H9 (cell line): ENCODE data around the gene CRHR1. TPM values are rescaled to one million over a fixed set of nuclear protein-coding genes. Genes with fewer than 3 reads are reported as not detected.

Experiments
- DNase-seq: peaks from one replicate; pipeline ENCODE4 v3.0.0-alpha.2; 2017
- H2AFZ ChIP-seq: one replicate; pipeline ENCODE4 v1.6.1; 2013; ENCODE audit warnings: mild to moderate bottlenecking, low read length, control low read depth, moderate library complexity
- H2AK5ac ChIP-seq: 2 replicates; pipeline ENCODE4 v1.6.1; 2013; ENCODE audit warnings: low read length, control low read depth, mixed read lengths; ENCODE audit not compliant: insufficient read length
- H2BK120ac ChIP-seq: one replicate; pipeline ENCODE4 v1.6.1; 2013; ENCODE audit warnings: low read depth, mild to moderate bottlenecking, low read length, control low read depth, inconsistent platforms; ENCODE audit not compliant: poor library complexity, severe bottlenecking
- H2BK12ac ChIP-seq: 2 replicates; pipeline ENCODE4 v1.6.1; 2013; ENCODE audit warnings: low read length, control low read depth, mixed read lengths, low read depth; ENCODE audit not compliant: insufficient read length
- H2BK15ac ChIP-seq: 2 replicates; pipeline ENCODE4 v1.6.1; 2013; ENCODE audit warnings: low read depth, low read length, control low read depth
- H2BK20ac ChIP-seq: one replicate; pipeline ENCODE4 v1.6.1; 2013; ENCODE audit warnings: low read depth, mild to moderate bottlenecking, low read length, control low read depth, inconsistent platforms; ENCODE audit not compliant: poor library complexity, severe bottlenecking
- H2BK5ac ChIP-seq: 2 replicates; pipeline ENCODE4 v1.6.1; 2013; ENCODE audit warnings: low read length, control low read depth, mixed read lengths; ENCODE audit not compliant: insufficient read length
- H3K14ac ChIP-seq: 2 replicates; pipeline ENCODE4 v1.6.1; 2013; ENCODE audit warnings: low read length, control low read depth; ENCODE audit not compliant: insufficient read depth
- H3K18ac ChIP-seq: 2 replicates; pipeline ENCODE4 v1.6.1; 2013; ENCODE audit warnings: low read depth, mild to moderate bottlenecking, mixed read lengths, low read length, control low read depth; ENCODE audit not compliant: insufficient read length
- H3K23ac ChIP-seq: 2 replicates; pipeline ENCODE4 v1.6.1; 2013; ENCODE audit warnings: low read length, control low read depth, mixed read lengths, low read depth; ENCODE audit not compliant: insufficient read length
- H3K23me2 ChIP-seq: 2 replicates; pipeline ENCODE4 v1.6.1; 2013; ENCODE audit warnings: low read depth, mild to moderate bottlenecking, mixed read lengths, low read length, control low read depth; ENCODE audit not compliant: insufficient read length, poor library complexity, severe bottlenecking
- H3K27ac ChIP-seq: 2 replicates; pipeline ENCODE4 v1.5.1; 2013; ENCODE audit warnings: low read length, control low read depth, mixed read lengths, low read depth; ENCODE audit not compliant: insufficient read length
- H3K27me3 ChIP-seq: 2 replicates; pipeline ENCODE4 v1.6.1; 2013; ENCODE audit warnings: low read length, control low read depth, inconsistent platforms; ENCODE audit not compliant: insufficient read depth
- H3K4ac ChIP-seq: 2 replicates; pipeline ENCODE4 v1.6.1; 2013; ENCODE audit warnings: low read depth, mild to moderate bottlenecking, control low read depth, inconsistent platforms, low read length, moderate library complexity
- H3K4me1 ChIP-seq: 2 replicates; pipeline ENCODE4 v1.6.1; 2013; ENCODE audit warnings: low read length, control low read depth, inconsistent platforms; ENCODE audit not compliant: insufficient read depth
- H3K4me2 ChIP-seq: 2 replicates; pipeline ENCODE4 v1.6.1; 2013; ENCODE audit warnings: low read length, control low read depth, mixed read lengths; ENCODE audit not compliant: insufficient read length, insufficient read depth
- H3K56ac ChIP-seq: 2 replicates; pipeline ENCODE4 v1.6.1; 2013; ENCODE audit warnings: low read depth, mild to moderate bottlenecking, mixed read lengths, low read length, control low read depth; ENCODE audit not compliant: insufficient read length
- H3K79me1 ChIP-seq: 2 replicates; pipeline ENCODE4 v1.6.1; 2013; ENCODE audit warnings: low read depth, mild to moderate bottlenecking, moderate library complexity, low read length, control low read depth, inconsistent platforms; ENCODE audit not compliant: insufficient read depth, poor library complexity, severe bottlenecking
- H3K79me2 ChIP-seq: 2 replicates; pipeline ENCODE4 v1.6.1; 2013; ENCODE audit warnings: low read length, control low read depth, inconsistent platforms; ENCODE audit not compliant: insufficient read depth
- H3K9ac ChIP-seq: 2 replicates; pipeline ENCODE4 v1.6.1; 2013; ENCODE audit warnings: low read length, control low read depth, mixed read lengths; ENCODE audit not compliant: insufficient read length; ENCODE audit errors: extremely low read depth
- H3K9me3 ChIP-seq: one replicate; pipeline ENCODE4 v1.6.1; 2013; ENCODE audit warnings: low read depth, low read length, inconsistent platforms; ENCODE audit not compliant: control insufficient read depth
- H3T11ph ChIP-seq: one replicate; pipeline ENCODE4 v1.6.1; 2013; ENCODE audit warnings: mild to moderate bottlenecking, low read length, control low read depth, inconsistent platforms
- H4K20me1 ChIP-seq: one replicate; pipeline ENCODE4 v1.6.1; 2013; ENCODE audit not compliant: control insufficient read depth, insufficient read length, insufficient read depth
- H4K5ac ChIP-seq: 2 replicates; pipeline ENCODE4 v1.6.1; 2013; ENCODE audit warnings: low read depth, mild to moderate bottlenecking, mixed read lengths, low read length, control low read depth; ENCODE audit not compliant: insufficient read length
- H4K8ac ChIP-seq: replicated peaks from 2 replicates; pipeline ENCODE4 v1.6.1; 2013; ENCODE audit warnings: low read length, control low read depth, mixed read lengths, low read depth; ENCODE audit not compliant: insufficient read length
- H4K91ac ChIP-seq: 2 replicates; pipeline ENCODE4 v1.6.1; 2013; ENCODE audit warnings: low read depth, mild to moderate bottlenecking, moderate library complexity, mixed read lengths, low read length, control low read depth; ENCODE audit not compliant: insufficient read length
- H3K27ac Mint-ChIP-seq, 3 experiments: 2 replicates in 2 of 3; 3 replicates in 1 of 3; pipeline ENCODE4 v1.8.0; 2020 to 2021; ENCODE audit warnings: mixed read lengths in 3 of 3, mild to moderate bottlenecking in 1 of 3, moderate library complexity in 1 of 3
- H3K27me3 Mint-ChIP-seq: 2 replicates; pipeline ENCODE4 v1.8.0; 2021; ENCODE audit warnings: low read depth, mild to moderate bottlenecking, moderate library complexity, mixed read lengths
- H3K36me3 Mint-ChIP-seq, 3 experiments: 2 replicates in 2 of 3; 3 replicates in 1 of 3; pipeline ENCODE4 v1.8.0; 2020 to 2021; ENCODE audit warnings: low read depth in 3 of 3, mixed read lengths in 3 of 3; ENCODE audit not compliant: insufficient read depth in 1 of 3
- H3K4me1 Mint-ChIP-seq, 2 experiments: 2 replicates each; pipeline ENCODE4 v1.8.0; 2020; ENCODE audit warnings: mixed read lengths in 2 of 2
- H3K4me3 Mint-ChIP-seq, 2 experiments: 2 replicates in 1 of 2; 3 replicates in 1 of 2; pipeline ENCODE4 v1.8.0; 2020 to 2021; ENCODE audit warnings: mild to moderate bottlenecking in 2 of 2, mixed read lengths in 2 of 2, moderate library complexity in 1 of 2
- H3K9me3 Mint-ChIP-seq, 2 experiments: 2 replicates in 1 of 2; 3 replicates in 1 of 2; pipeline ENCODE4 v1.8.0; 2020; ENCODE audit warnings: mild to moderate bottlenecking in 2 of 2, mixed read lengths in 2 of 2, moderate library complexity in 1 of 2
- CTCF ChIP-seq: fragments of 200-600 bp; sonication (generic); conservative IDR thresholded peaks from 3 replicates; pipeline ENCODE4 v1.8.0; 2021; ENCODE audit warnings: antibody characterized with exemption, mild to moderate bottlenecking
- WGBS: extraction: QIAGEN DNeasy Blood & Tissue Kit; methylation state at CpG from one replicate; pipeline ENCODE4 v1.1.7; 2013; ENCODE audit warnings: missing lambda C conversion rate, low lambda C conversion rate, mixed read lengths; ENCODE audit not compliant: insufficient read length; ENCODE audit errors: extremely low coverage; 5-methylcytosine and 5-hydroxymethylcytosine counted together
- total RNA-seq: library from RNA; stranded (reverse); gene quantifications from 2 replicates; pipeline ENCODE4 v1.2.1, GENCODE V29; 2021

Gene CRHR1
- total RNA-seq, 1 experiment from 2014 or later = 0.52 TPM

DNA sequence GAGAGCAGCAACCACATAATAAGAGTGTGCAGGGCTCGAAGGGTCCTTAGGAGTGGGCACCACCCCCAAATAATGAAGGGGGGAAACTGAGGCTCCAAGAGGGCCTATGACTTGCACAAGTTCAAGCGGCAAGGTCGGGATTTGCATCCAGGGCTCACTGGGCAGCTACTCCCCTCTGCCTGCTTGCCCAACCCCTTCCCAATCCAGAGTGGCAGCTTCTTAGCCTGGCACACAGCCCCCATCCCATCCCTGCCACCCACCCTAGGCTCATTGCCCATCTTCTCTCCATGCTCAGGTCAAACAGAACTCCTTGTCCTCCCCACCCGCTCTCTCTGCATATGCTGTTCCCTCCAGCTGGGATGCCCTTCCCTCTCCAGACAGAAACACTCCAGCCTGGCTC lies 63.0 kb downstream of the CRHR1 start:
- Histone ChIP-seq H3K9me3 (no peaks in the 10 kb centered on the region), H3T11ph (no peak overlapping the region), H3K27me3 (peaks cover 2% of the 10 kb centered on the region; the same call in 1 of the 2 replicates), H2BK5ac (no peak overlapping the region), H3K23ac (no peak overlapping the region), H2BK12ac (no peak overlapping the region), H3K56ac (no peak overlapping the region), H2AFZ (no peak overlapping the region), H3K79me2 (no peaks in the 10 kb centered on the region), H3K9ac (no peak overlapping the region), H3K27ac (no peak overlapping the region), H3K79me1 (no peaks in the 10 kb centered on the region), H2BK20ac (no peak overlapping the region), H4K5ac (no peak overlapping the region), H4K91ac (no peak overlapping the region), H3K4me1 (no peaks in the 10 kb centered on the region), H4K20me1 (peaks cover 4% of the 10 kb centered on the region), H3K14ac (no peak overlapping the region), H4K8ac (no peak overlapping the region), H3K23me2 (no peaks in the 10 kb centered on the region), H3K4ac (no peak overlapping the region), H3K4me2 (no peak overlapping the region), H3K18ac (no peak overlapping the region), H2BK15ac (no peak overlapping the region), H2AK5ac (no peak overlapping the region), H2BK120ac (no peak overlapping the region)
- no peak overlapping the region for H3K27ac Mint-ChIP-seq
- H3K27me3 Mint-ChIP-seq = peaks cover 4% of the 10 kb centered on the region
- no CpG with 5 or more reads among the region's 4 CpGs for WGBS
- no peaks in the 10 kb centered on the region for H3K4me1 Mint-ChIP-seq
- no peaks in the 10 kb centered on the region for H3K9me3 Mint-ChIP-seq
- TF ChIP-seq CTCF = no peak
- no peaks in the 10 kb centered on the region for H3K36me3 Mint-ChIP-seq
- DNase-seq = no peak
- H3K4me3 Mint-ChIP-seq = no peak overlapping the region
